Astrocyte of the spinal cord (primary cell): ENCODE data around the gene MLLT1.
A peak's percentile ranks its signal among the peaks of the same experiment; 100 is the strongest.
"Not testable (repeated sequence)": the region's sequence is repeated elsewhere in the genome, so short reads cannot be mapped to it uniquely, and the experiment has no call there.

Source experiments
- DNase-seq: peaks from one replicate; pipeline ENCODE4 v3.0.0; 2011; ENCODE audit warnings: low read depth, low spot score
- H3K4me3 ChIP-seq: 2 replicates; pipeline ENCODE4 v1.5.1; 2011; ENCODE audit warnings: low read depth, mild to moderate bottlenecking, low read length, moderate library complexity
- in situ Hi-C: cut with HindIII; loops from 2 replicates; pipeline ENCODE4 v1.10.0; 2017; ENCODE audit warnings: low sequenced_read_pairs
- TF ChIP-seq, protein P1 (sequence below): IDR thresholded peaks from 2 replicates; pipeline ENCODE4 v1.5.1; 2012; ENCODE audit warnings: low read depth, mild to moderate bottlenecking, low read length, inconsistent platforms

The MLLT1 gene

GRCh38 chr19:6288737-6289136, 9.0 kb upstream of the MLLT1 start:
- no peak overlapping the region for H3K4me3 ChIP-seq
- in situ Hi-C loops, result no loop called here
- no peak for DNase-seq

GRCh38 chr19:6287269-6287885, 7.6 kb upstream of the MLLT1 start:
- no peak for DNase-seq
- no peak overlapping the region for H3K4me3 ChIP-seq
- TF ChIP-seq, protein P1, sequence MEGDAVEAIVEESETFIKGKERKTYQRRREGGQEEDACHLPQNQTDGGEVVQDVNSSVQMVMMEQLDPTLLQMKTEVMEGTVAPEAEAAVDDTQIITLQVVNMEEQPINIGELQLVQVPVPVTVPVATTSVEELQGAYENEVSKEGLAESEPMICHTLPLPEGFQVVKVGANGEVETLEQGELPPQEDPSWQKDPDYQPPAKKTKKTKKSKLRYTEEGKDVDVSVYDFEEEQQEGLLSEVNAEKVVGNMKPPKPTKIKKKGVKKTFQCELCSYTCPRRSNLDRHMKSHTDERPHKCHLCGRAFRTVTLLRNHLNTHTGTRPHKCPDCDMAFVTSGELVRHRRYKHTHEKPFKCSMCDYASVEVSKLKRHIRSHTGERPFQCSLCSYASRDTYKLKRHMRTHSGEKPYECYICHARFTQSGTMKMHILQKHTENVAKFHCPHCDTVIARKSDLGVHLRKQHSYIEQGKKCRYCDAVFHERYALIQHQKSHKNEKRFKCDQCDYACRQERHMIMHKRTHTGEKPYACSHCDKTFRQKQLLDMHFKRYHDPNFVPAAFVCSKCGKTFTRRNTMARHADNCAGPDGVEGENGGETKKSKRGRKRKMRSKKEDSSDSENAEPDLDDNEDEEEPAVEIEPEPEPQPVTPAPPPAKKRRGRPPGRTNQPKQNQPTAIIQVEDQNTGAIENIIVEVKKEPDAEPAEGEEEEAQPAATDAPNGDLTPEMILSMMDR, result no peak
- in situ Hi-C loops, result no loop called here

More at GRCh38 chr19:6288737-6289136, 9.0 kb upstream of the MLLT1 start:
- TF ChIP-seq, protein P1, result no peak

DNA sequence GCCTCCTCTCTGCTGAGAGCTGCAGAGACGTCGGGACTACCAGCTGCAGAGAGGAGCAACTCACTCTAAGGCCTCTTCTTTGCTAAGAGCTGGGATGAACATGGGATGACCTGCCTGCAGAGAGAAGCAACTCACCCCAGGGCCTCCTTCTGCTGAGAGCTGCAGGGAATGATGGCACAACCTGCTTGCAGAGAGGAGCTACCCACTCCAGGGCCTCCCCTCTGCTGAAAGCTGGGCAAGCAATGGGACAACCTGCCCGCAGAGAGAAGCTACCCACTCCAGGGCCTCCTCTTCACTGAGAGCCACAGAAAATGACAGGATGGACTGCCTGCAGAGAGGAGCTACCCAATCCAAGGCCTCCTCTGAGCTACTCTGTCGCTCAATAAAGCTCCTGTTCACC, 6.9 kb upstream of the MLLT1 start:
- DNase-seq, result no peak
- TF ChIP-seq, protein P1, result no peak
- H3K4me3 ChIP-seq, result no peak overlapping the region
- in situ Hi-C loops, result no loop called here

DNA sequence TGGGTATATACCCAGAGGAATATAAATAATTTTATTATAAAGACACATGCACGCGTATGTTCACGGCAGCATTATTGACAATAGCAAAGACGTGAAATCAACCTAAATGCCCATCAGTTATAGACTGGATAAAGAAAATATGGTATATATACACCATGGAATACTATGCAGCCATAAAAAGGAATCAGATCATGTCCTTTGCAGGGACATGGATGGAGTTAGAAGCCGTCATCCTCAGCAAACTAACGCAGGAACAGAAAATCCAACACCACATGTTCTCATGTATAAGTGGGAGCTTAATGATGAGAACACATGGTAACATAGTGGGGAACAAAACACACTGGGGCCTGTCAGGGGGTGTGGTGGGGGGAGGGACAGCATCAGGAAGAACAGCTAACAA, 2.6 kb upstream of the MLLT1 start:
- in situ Hi-C loops, DNase-seq, H3K4me3 ChIP-seq: not testable (repeated sequence)

DNA sequence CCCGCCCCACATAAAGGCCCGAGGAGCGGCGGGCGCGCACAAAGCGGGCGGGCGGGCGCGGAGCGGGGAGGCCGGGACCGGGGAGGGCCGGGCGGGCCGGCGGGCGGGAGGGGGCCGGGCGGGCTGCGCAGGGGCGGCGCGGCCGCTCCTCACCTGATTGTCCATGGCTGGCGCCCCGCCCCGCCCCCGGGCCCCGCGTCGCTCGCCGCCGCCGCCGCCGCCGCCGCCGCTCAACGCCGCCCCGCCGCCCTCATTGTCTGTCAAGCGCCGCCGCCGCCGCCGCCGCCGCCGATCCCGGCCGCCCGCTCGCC, 200 bp downstream of the MLLT1 start:
- in situ Hi-C loops, result loop anchor here (10.0 kb wide), 1 partner anchor 55 kb away; no protein-coding TSS in a partner anchor
- no peak for DNase-seq
- H3K4me3 ChIP-seq, result peak overlapping the region; percentile 86
- TF ChIP-seq, protein P1, result no peak

- no peak for DNase-seq
- peak overlapping the region; percentile 86 for H3K4me3 ChIP-seq
- in situ Hi-C loops, result loop anchor here (10.0 kb wide), 1 partner anchor 54 kb away; no protein-coding TSS in a partner anchor
- TF ChIP-seq, protein P1, result no peak
Measured at GRCh38 chr19:6278740-6279619, 795 bp downstream of the MLLT1 start.

DNA sequence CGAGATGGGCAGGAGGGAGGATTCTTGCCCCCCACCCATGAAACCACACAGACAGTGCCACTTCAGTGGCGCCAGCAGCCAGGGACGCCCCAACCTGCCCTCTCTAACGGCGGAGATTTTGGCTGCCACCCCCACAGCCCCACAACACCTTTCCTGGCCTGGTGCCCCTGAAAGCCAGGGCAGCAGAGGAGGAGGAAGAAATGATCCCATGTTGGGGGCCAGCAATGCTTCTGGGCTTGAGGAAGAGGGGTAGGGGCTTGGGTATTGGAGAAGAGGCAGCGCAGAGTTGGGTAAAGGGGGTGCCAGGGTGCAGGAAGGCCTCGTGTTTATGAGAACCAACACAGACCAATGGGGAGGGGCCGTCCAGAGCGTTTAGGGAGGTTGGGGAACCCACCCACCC, 1.7 kb downstream of the MLLT1 start:
- in situ Hi-C loops, result loop anchor here (10.0 kb wide), 1 partner anchor 53 kb away; no protein-coding TSS in a partner anchor
- TF ChIP-seq, protein P1, result no peak
- peak overlapping the region; percentile 86 for H3K4me3 ChIP-seq
- DNase-seq, result no peak
